Neuronal stem cell (in vitro differentiated cells): ENCODE data around the gene TLE3.

Source experiments
- DNase-seq: peaks from one replicate; pipeline ENCODE4 v3.0.0-alpha.2; 2013; ENCODE audit warnings: low spot score
- H2AFZ ChIP-seq: one replicate; pipeline ENCODE4 v1.6.1; 2013; ENCODE audit warnings: mild to moderate bottlenecking, low read length, inconsistent platforms
- H2AK5ac ChIP-seq: 2 replicates; pipeline ENCODE4 v1.6.1; 2013; ENCODE audit warnings: low read depth, mild to moderate bottlenecking, inconsistent platforms, low read length, moderate library complexity, mixed read lengths
- H2BK120ac ChIP-seq: 2 replicates; pipeline ENCODE4 v1.6.1; 2013; ENCODE audit warnings: low read depth, mild to moderate bottlenecking, inconsistent platforms, low read length, moderate library complexity, mixed read lengths
- H2BK12ac ChIP-seq: one replicate; pipeline ENCODE4 v1.6.1; 2013; ENCODE audit warnings: low read length, inconsistent platforms
- H2BK15ac ChIP-seq: 2 replicates; pipeline ENCODE4 v1.6.1; 2013; ENCODE audit warnings: mild to moderate bottlenecking, low read length, inconsistent platforms, mixed read lengths
- H2BK5ac ChIP-seq: one replicate; pipeline ENCODE4 v1.6.1; 2013; ENCODE audit warnings: inconsistent platforms, mild to moderate bottlenecking, low read length, moderate library complexity
- H3K14ac ChIP-seq: one replicate; pipeline ENCODE4 v1.6.1; 2013; ENCODE audit warnings: low read length, inconsistent platforms
- H3K18ac ChIP-seq: 2 replicates; pipeline ENCODE4 v1.6.1; 2013; ENCODE audit warnings: low read length, inconsistent platforms
- H3K23ac ChIP-seq: 2 replicates; pipeline ENCODE4 v1.6.1; 2013; ENCODE audit warnings: low read depth, mild to moderate bottlenecking, mixed read lengths, low read length, inconsistent platforms; ENCODE audit not compliant: poor library complexity
- H3K27ac ChIP-seq: replicated peaks from 3 replicates; pipeline ENCODE4 v1.5.1; 2013; ENCODE audit warnings: low read length, inconsistent platforms
- H3K27me3 ChIP-seq, 3 experiments: 2 replicates each; pipeline ENCODE4 v1.6.1; 2013; ENCODE audit warnings: low read length in 3 of 3, mild to moderate bottlenecking in 2 of 3, inconsistent platforms in 1 of 3, low read depth in 1 of 3, mixed read lengths in 1 of 3, moderate library complexity in 1 of 3; ENCODE audit not compliant: control insufficient read depth in 3 of 3, insufficient read depth in 3 of 3
- H3K36me3 ChIP-seq, 2 donors: replicated peaks in 1 of 2; 2 replicates each; pipeline ENCODE4 v1.6.1; 2013; ENCODE audit warnings: low read length in 2 of 2; ENCODE audit not compliant: control insufficient read depth in 2 of 2, insufficient read depth in 2 of 2
- H3K4ac ChIP-seq: 2 replicates; pipeline ENCODE4 v1.6.1; 2013; ENCODE audit warnings: inconsistent platforms, mild to moderate bottlenecking, low read length, moderate library complexity
- H3K4me1 ChIP-seq, 2 donors: 1 replicate in 1 of 2; 2 replicates in 1 of 2; pipeline ENCODE4 v1.6.1; 2013; ENCODE audit warnings: low read length in 2 of 2, low read depth in 1 of 2; ENCODE audit not compliant: control insufficient read depth in 2 of 2, insufficient read depth in 1 of 2
- H3K4me2 ChIP-seq: one replicate; pipeline ENCODE4 v1.6.1; 2013; ENCODE audit warnings: mild to moderate bottlenecking, low read length, inconsistent platforms; ENCODE audit not compliant: insufficient read depth, poor library complexity, severe bottlenecking
- H3K4me3 ChIP-seq, 2 donors: 2 replicates each; pipeline ENCODE4 v1.5.1; 2013; ENCODE audit warnings: low read length in 2 of 2, mild to moderate bottlenecking in 2 of 2, inconsistent platforms in 1 of 2, moderate library complexity in 1 of 2
- H3K79me1 ChIP-seq: one replicate; pipeline ENCODE4 v1.6.1; 2013; ENCODE audit warnings: low read depth, mild to moderate bottlenecking, inconsistent platforms, low read length, moderate library complexity
- H3K9ac ChIP-seq: one replicate; pipeline ENCODE4 v1.6.1; 2013; ENCODE audit warnings: mild to moderate bottlenecking, low read depth, low read length, inconsistent platforms; ENCODE audit not compliant: poor library complexity
- H3K9me3 ChIP-seq, 2 donors: replicated peaks in 1 of 2; 2 replicates each; pipeline versions ENCODE3 to v1.6.1; 2013; ENCODE audit warnings: low read length in 2 of 2, mild to moderate bottlenecking in 2 of 2, inconsistent platforms in 1 of 2, low read depth in 1 of 2, mixed read lengths in 1 of 2, moderate library complexity in 1 of 2; ENCODE audit not compliant: control insufficient read depth in 2 of 2, insufficient read depth in 1 of 2
- H4K8ac ChIP-seq: one replicate; pipeline ENCODE4 v1.6.1; 2013; ENCODE audit warnings: low read depth, mild to moderate bottlenecking, inconsistent platforms, low read length, moderate library complexity
- H4K91ac ChIP-seq: one replicate; pipeline ENCODE4 v1.6.1; 2013; ENCODE audit warnings: low read length, low read depth, mild to moderate bottlenecking, inconsistent platforms; ENCODE audit not compliant: poor library complexity
- WGBS, 2 donors: extraction: QIAGEN DNeasy Blood & Tissue Kit; methylation state at CpG; one replicate each; pipeline ENCODE4 v1.1.7; 2013; ENCODE audit warnings: missing lambda C conversion rate in 2 of 2, mixed read lengths in 1 of 2; ENCODE audit not compliant: insufficient read length in 2 of 2, insufficient replicate concordance in 1 of 2; ENCODE audit errors: extremely low coverage in 2 of 2; 5-methylcytosine and 5-hydroxymethylcytosine counted together

Gene TLE3

DNA sequence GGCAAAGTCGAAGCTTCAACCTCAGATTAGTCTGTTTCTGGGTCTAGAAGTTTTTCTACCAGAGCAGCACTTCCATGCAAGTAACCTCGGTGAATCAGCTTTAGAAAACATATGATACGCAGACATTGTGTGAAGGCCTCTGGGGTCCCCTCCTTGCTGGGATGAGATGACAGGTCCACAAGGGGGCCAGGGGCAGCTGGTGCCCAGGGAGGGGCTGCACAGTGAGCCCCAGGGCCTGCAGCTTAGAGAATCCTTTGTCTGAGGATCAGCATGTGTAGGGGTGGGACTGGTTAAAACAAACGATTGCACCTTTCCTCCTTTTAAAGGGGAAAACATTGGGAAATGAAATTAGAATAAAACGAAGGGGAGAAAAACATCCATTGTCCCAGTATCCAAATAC is 47.5 kb upstream of the TLE3 start:
- Histone ChIP-seq H2BK5ac (no peak overlapping the region), H3K18ac (peak overlapping the region; percentile 1), H3K79me1 (no peaks in the 10 kb centered on the region), H3K4me3 (no peak overlapping the region), H2BK120ac (no peak overlapping the region), H3K4me1 (peaks cover 0 to 8% of the 10 kb centered on the region in 2 donors), H3K9me3 (no peaks in the 10 kb centered on the region), H2AK5ac (no peak overlapping the region), H2AFZ (no peak overlapping the region), H3K4ac (no peak overlapping the region), H3K27me3 (peaks cover 0 to 23% (median 2%) of the 10 kb centered on the region in 3 experiments), H3K23ac (no peak overlapping the region), H3K27ac (no peak overlapping the region), H4K91ac (no peak overlapping the region), H3K9ac (no peak overlapping the region), H3K4me2 (no peak overlapping the region), H3K36me3 (no peaks in the 10 kb centered on the region), H4K8ac (no peak overlapping the region), H3K14ac (no peak overlapping the region), H2BK12ac (no peak overlapping the region), H2BK15ac (no peak overlapping the region)
- no CpG with 5 or more reads among the region's 5 CpGs for WGBS, 2 donors
- DNase-seq: no peak

DNA sequence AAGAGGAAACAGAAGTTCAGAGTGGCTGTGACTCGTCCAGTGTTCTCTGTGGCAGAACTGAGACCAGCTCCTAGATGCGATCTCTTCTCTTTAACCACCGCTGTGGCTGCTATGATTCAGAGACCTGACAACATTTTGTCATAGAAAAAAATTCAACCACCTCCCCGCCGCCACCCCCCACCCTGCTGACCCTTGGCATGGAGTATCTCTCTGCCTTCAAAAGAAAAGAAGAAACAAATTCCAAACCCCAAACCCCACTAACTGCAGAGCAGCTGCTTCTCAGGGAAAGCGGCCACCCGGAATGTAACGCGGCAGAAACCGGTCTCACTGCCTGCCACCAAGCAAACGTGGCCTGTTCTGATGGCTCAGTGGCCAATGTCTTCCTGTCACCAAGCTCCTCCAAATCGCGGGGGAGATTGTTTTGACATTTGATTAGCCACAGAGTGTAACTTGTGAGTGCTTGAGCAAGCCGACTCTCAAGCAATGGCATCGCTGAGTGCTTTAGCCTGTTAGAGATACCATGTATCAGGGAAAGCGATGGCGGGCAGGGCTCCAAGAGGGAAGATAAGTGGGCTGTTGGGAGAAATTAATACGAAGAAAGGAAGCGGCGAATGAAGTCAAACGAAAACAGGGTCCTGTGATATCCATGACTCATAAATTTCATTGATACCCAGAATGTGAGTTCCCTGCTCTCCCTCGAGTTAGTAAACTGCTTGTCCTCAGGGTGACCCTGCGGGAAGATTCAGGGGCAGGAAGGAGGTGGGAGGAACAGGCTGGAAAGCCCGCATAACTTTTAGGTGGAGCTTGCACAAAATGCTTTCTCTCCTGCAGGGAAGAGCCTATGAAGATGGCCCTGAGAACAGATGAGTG is 44.8 kb upstream of the TLE3 start:
- Histone ChIP-seq H4K8ac (no peak overlapping the region), H2BK120ac (no peak overlapping the region), H3K4me2 (no peak overlapping the region), H3K36me3 (no peaks in the 10 kb centered on the region), H3K9ac (no peak overlapping the region), H3K4me1 (peaks cover 0 to 5% of the 10 kb centered on the region in 2 donors), H3K14ac (no peak overlapping the region), H3K79me1 (no peaks in the 10 kb centered on the region), H2AFZ (no peak overlapping the region), H3K27me3 (peaks cover 0 to 28% (median 0%) of the 10 kb centered on the region in 3 experiments), H2BK12ac (no peak overlapping the region), H3K4me3 (no peak overlapping the region), H3K23ac (no peak overlapping the region), H3K27ac (no peak overlapping the region), H2AK5ac (no peak overlapping the region), H2BK5ac (no peak overlapping the region), H2BK15ac (no peak overlapping the region), H3K9me3 (no peaks in the 10 kb centered on the region), H3K4ac (no peak overlapping the region), H3K18ac (no peak overlapping the region), H4K91ac (no peak overlapping the region)
- no CpG with 5 or more reads among the region's 24 CpGs for WGBS, 2 donors
- no peak for DNase-seq

DNA sequence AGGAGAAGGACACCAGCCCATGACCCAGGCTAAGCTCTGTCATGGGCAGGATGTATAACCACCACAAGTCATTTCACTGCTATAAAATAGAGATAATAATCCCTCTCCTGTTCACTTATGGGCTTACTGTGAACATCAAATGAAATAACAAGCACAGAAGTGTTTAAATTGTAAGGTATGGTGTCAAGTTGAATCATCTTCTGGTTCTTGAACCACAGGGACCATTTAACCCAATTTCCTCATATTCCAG is 44.3 kb upstream of the TLE3 start:
- no peak overlapping the region for H3K18ac ChIP-seq
- H2BK120ac ChIP-seq: no peak overlapping the region
- H4K8ac ChIP-seq: no peak overlapping the region
- DNase-seq: no peak
- no peak overlapping the region for H2BK12ac ChIP-seq
- H3K4me1 ChIP-seq: peaks cover 0 to 3% of the 10 kb centered on the region in 2 donors
- H3K36me3 ChIP-seq: no peaks in the 10 kb centered on the region
- no peak overlapping the region for H3K27ac ChIP-seq
- H2AFZ ChIP-seq: no peak overlapping the region
- no peaks in the 10 kb centered on the region for H3K79me1 ChIP-seq
- H3K9ac ChIP-seq: no peak overlapping the region
- peaks cover 0 to 28% (median 0%) of the 10 kb centered on the region in 3 experiments for H3K27me3 ChIP-seq
- no peak overlapping the region for H4K91ac ChIP-seq
- no peak overlapping the region for H3K4ac ChIP-seq
- no peak overlapping the region for H2BK15ac ChIP-seq
- H3K4me3 ChIP-seq: no peak overlapping the region
- no peak overlapping the region for H2BK5ac ChIP-seq
- no peak overlapping the region for H3K14ac ChIP-seq
- no peaks in the 10 kb centered on the region for H3K9me3 ChIP-seq
- H3K4me2 ChIP-seq: no peak overlapping the region
- H3K23ac ChIP-seq: no peak overlapping the region
- no peak overlapping the region for H2AK5ac ChIP-seq

DNA sequence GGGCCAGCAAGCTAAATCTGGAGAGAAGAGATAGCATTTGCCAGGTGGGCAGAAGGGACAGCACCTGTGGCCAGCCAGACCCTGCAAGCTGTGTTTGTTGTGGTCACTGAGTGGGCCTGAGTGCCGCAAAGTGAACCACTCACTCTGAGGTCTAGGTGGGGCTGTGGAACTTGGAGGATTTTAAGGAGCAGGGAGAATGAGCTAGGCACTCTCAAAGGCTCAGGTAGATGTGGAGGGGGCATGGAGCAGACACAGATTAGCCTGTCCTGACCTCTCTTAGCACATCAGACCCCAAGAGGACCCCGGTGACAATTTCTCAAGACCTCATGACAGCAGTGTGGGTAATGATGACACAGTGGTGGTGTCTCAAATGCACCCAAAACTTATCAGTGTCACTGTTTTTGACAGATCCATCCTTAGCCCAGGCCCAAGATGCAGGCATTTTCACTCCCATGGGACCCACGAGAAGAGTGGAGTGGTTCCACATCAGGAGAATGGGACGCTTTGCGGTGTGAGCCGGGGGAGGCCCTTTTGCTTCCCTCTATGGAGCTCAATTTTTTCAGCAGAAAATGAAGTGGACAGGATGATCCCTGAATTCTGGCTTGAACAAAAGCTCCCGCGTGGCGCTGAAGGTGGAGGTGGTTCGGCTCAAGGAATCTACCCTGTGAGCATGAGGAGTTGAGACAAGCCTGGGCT is 43.8 kb upstream of the TLE3 start:
- peaks cover 0 to 3% of the 10 kb centered on the region in 2 donors for H3K4me1 ChIP-seq
- H4K91ac ChIP-seq: no peak overlapping the region
- H4K8ac ChIP-seq: no peak overlapping the region
- H3K79me1 ChIP-seq: no peaks in the 10 kb centered on the region
- H3K14ac ChIP-seq: no peak overlapping the region
- H2BK5ac ChIP-seq: no peak overlapping the region
- peaks cover 0 to 28% (median 0%) of the 10 kb centered on the region in 3 experiments for H3K27me3 ChIP-seq
- WGBS, 2 donors: no CpG with 5 or more reads among the region's 10 CpGs
- no peak overlapping the region for H3K27ac ChIP-seq
- no peak overlapping the region for H2BK120ac ChIP-seq
- H3K23ac ChIP-seq: no peak overlapping the region
- H3K9me3 ChIP-seq: no peaks in the 10 kb centered on the region
- no peak overlapping the region for H2AK5ac ChIP-seq
- H2AFZ ChIP-seq: no peak overlapping the region
- H3K4me2 ChIP-seq: no peak overlapping the region
- DNase-seq: no peak
- H3K4ac ChIP-seq: no peak overlapping the region
- H2BK15ac ChIP-seq: no peak overlapping the region
- no peak overlapping the region for H3K4me3 ChIP-seq
- no peaks in the 10 kb centered on the region for H3K36me3 ChIP-seq
- no peak overlapping the region for H3K9ac ChIP-seq
- no peak overlapping the region for H2BK12ac ChIP-seq
- H3K18ac ChIP-seq: no peak overlapping the region
